ENCODE results near the gene DPCD. TPM values are rescaled to one million over a fixed set of nuclear protein-coding genes. Genes with fewer than 3 reads are reported as not detected.

Gene DPCD
- total RNA-seq, 2 experiments from 2014 or later, result 0.31 to 0.96 TPM

GRCh38 chr10:101560298-101561067, 27.6 kb upstream of the DPCD start:
- no peak overlapping the region for H3K27ac Mint-ChIP-seq
- POLR2A ChIA-PET, result no interaction called here

GRCh38 chr10:101561068-101561915, 26.8 kb upstream of the DPCD start:
- H3K36me3 Mint-ChIP-seq (ENCODE audit: low read depth), result no peaks in the 10 kb centered on the region
- H3K27me3 ChIP-seq (ENCODE audit: control insufficient read depth in 1 of 2, insufficient read depth in 2 of 2, low read length in 2 of 2), result peaks cover 13 to 18% of the 10 kb centered on the region in 2 experiments
- H3K27ac ChIP-seq (ENCODE audit: low read depth in 1 of 2, low read length in 2 of 2), result no peak overlapping the region
- H3K4me3 Mint-ChIP-seq, result no peak overlapping the region
- peaks cover 30% of the 10 kb centered on the region for H3K27me3 Mint-ChIP-seq
- no peaks in the 10 kb centered on the region for H3K36me3 ChIP-seq (ENCODE audit: insufficient read depth, low read length)
- intact Hi-C loops (cut with DNase I, micrococcal nuclease), result loop anchor here in 1 of 2 experiments (10.0 kb wide), 1 partner anchor 286 kb away; no protein-coding TSS in a partner anchor
- peaks cover 23% of the 10 kb centered on the region for H3K4me1 Mint-ChIP-seq (ENCODE audit: low read depth)
- CTCF ChIA-PET, result no interaction called here
- H3K27ac Mint-ChIP-seq, result no peak overlapping the region
- no peak overlapping the region for H3K4me3 ChIP-seq (ENCODE audit: low read length)
- ATAC-seq (ENCODE audit: poor library complexity) (no peak), DNase-seq (no peak)
- peaks cover 0 to 17% of the 10 kb centered on the region in 2 experiments for H3K9me3 ChIP-seq (ENCODE audit: control insufficient read depth in 1 of 2, insufficient read depth in 1 of 2, low read length in 2 of 2)
- H3K4me1 ChIP-seq (ENCODE audit: insufficient read depth, low read length), result peaks cover 21% of the 10 kb centered on the region
- POLR2A ChIA-PET, result no interaction called here
- no peak for TF ChIP-seq CTCF (IDR thresholded peaks at IDR 0.05)
- H3K9me3 Mint-ChIP-seq, result no peaks in the 10 kb centered on the region

More at GRCh38 chr10:101560298-101561067, 27.6 kb upstream of the DPCD start:
- Histone ChIP-seq H3K4me1 (ENCODE audit: insufficient read depth, low read length) (peaks cover 19% of the 10 kb centered on the region), H3K9me3 (ENCODE audit: control insufficient read depth in 1 of 2, insufficient read depth in 1 of 2, low read length in 2 of 2) (peaks cover 0 to 10% of the 10 kb centered on the region in 2 experiments), H3K4me3 (ENCODE audit: low read length) (no peak overlapping the region), H3K27ac (ENCODE audit: low read depth in 1 of 2, low read length in 2 of 2) (no peak overlapping the region), H3K36me3 (ENCODE audit: insufficient read depth, low read length) (no peaks in the 10 kb centered on the region), H3K27me3 (ENCODE audit: control insufficient read depth in 1 of 2, insufficient read depth in 2 of 2, low read length in 2 of 2) (peaks cover 6 to 12% of the 10 kb centered on the region in 2 experiments)
- no peaks in the 10 kb centered on the region for H3K9me3 Mint-ChIP-seq
- CTCF ChIA-PET, result no interaction called here
- H3K27me3 Mint-ChIP-seq, result peaks cover 22% of the 10 kb centered on the region
- no peak overlapping the region for H3K4me3 Mint-ChIP-seq
- intact Hi-C loops (cut with DNase I, micrococcal nuclease), result loop anchor here in 1 of 2 experiments (10.0 kb wide), 1 partner anchor 286 kb away; no protein-coding TSS in a partner anchor
- H3K4me1 Mint-ChIP-seq (ENCODE audit: low read depth), result peaks cover 23% of the 10 kb centered on the region
- ATAC-seq (ENCODE audit: poor library complexity), result no peak
- no peaks in the 10 kb centered on the region for H3K36me3 Mint-ChIP-seq (ENCODE audit: low read depth)
- no peak for DNase-seq
- no peak for TF ChIP-seq CTCF (IDR thresholded peaks at IDR 0.05)

- Histone ChIP-seq H3K9me3 (ENCODE audit: control insufficient read depth in 1 of 2, insufficient read depth in 1 of 2, low read length in 2 of 2) (peaks cover 0 to 17% of the 10 kb centered on the region in 2 experiments), H3K4me3 (ENCODE audit: low read length) (no peak overlapping the region), H3K27ac (ENCODE audit: low read depth in 1 of 2, low read length in 2 of 2) (no peak overlapping the region), H3K27me3 (ENCODE audit: control insufficient read depth in 1 of 2, insufficient read depth in 2 of 2, low read length in 2 of 2) (peaks cover 22 to 23% of the 10 kb centered on the region in 2 experiments), H3K36me3 (ENCODE audit: insufficient read depth, low read length) (no peaks in the 10 kb centered on the region), H3K4me1 (ENCODE audit: insufficient read depth, low read length) (peaks cover 28% of the 10 kb centered on the region)
- H3K36me3 Mint-ChIP-seq (ENCODE audit: low read depth), result no peaks in the 10 kb centered on the region
- no peak overlapping the region for H3K4me3 Mint-ChIP-seq
- intact Hi-C loops (cut with DNase I, micrococcal nuclease), result loop anchor here in 1 of 2 experiments (10.0 kb wide), 1 partner anchor 287 kb away; no protein-coding TSS in a partner anchor
- DNase-seq (no peak), ATAC-seq (ENCODE audit: poor library complexity) (no peak)
- H3K4me1 Mint-ChIP-seq (ENCODE audit: low read depth), result peaks cover 23% of the 10 kb centered on the region
- CTCF ChIA-PET, result no interaction called here
- no peak overlapping the region for H3K27ac Mint-ChIP-seq
- H3K27me3 Mint-ChIP-seq, result peaks cover 38% of the 10 kb centered on the region
- H3K9me3 Mint-ChIP-seq, result no peaks in the 10 kb centered on the region
- no peak for TF ChIP-seq CTCF (IDR thresholded peaks at IDR 0.05)
- POLR2A ChIA-PET, result interaction anchor here (0.6 kb wide), 1 partner anchor 281 kb away, joined by 3 read pairs; no protein-coding TSS in a partner anchor
Measured at GRCh38 chr10:101562231-101562630, 25.9 kb upstream of the DPCD start.

All from CD4-positive, alpha-beta T cell (primary cell).